Measurements from ENCODE around the gene RALGPS2.
"Not testable (repeated sequence)": the region's sequence is repeated elsewhere in the genome, so short reads cannot be mapped to it uniquely, and the experiment has no call there.

The RALGPS2 gene

GRCh38 chr1:178725466-178726086 lies 532 bp downstream of the RALGPS2 start:
- DNase-seq (ENCODE audit: low read depth), result no peak

GRCh38 chr1:178726087-178726517 lies 1.1 kb downstream of the RALGPS2 start:
- DNase-seq (ENCODE audit: low read depth), result no peak

DNA sequence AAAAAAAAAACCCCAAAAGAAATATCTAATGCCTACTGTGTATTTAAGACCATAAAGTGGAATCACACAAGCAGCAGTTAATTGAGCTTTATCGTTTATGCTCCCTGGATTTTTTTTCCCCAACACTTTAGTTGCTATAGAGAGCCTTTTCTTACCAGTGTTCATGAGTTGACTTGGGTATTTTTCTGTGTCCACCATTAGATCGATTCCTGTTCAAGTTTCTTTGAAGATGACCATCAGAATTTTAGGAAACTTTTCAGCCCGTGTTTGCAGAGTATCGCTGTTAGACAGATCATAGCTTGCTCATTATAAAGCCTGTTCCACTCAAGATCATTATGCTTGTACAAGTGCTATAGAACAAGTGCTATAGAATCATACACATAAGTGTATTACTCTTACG lies 1.5 kb downstream of the RALGPS2 start:
- no peak for DNase-seq (ENCODE audit: low read depth)

DNA sequence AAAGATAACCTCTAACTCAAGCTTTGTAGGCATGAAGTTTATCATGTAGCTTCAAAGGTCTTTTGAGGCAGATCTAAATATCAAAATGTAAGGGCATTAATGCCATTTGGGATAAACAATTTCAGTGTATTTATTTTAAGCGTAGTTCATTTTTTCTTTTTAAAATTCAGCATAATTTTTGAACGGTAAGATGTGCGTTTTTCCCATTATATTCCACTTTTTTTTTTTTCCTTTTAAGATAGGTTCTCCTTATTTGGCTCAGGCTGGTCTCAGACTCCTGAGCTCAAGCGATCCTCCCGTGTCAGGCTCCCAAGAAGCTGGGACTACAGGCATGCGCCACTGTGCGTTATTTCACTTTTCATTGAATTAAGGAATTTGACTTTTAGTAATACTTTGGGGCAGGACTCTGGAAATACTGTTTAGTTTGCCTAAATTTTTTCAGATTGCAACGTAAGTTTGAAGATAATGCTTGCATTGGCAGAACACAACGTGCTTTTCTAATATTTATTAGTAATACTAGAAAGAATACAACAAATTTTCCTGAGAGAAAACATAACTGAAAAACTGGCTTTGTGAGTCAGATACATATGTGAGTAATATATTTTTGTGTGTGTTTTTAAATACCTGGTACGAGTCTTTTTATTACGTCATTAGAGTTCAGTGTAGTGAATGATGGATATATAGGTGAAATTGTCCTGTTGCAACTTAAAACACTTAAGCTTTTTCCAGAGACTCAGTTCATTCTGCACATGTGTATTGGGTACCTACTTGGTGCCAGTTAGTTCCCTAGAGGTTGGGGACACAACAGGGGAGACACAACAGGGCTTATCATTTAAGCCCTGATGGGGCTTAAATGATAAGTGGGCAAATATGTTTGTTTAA lies 2.2 kb downstream of the RALGPS2 start:
- no peak for DNase-seq (ENCODE audit: low read depth)

- DNase-seq (ENCODE audit: low read depth), result no peak
Measured at GRCh38 chr1:178733972-178734371, 8.9 kb downstream of the RALGPS2 start.

DNA sequence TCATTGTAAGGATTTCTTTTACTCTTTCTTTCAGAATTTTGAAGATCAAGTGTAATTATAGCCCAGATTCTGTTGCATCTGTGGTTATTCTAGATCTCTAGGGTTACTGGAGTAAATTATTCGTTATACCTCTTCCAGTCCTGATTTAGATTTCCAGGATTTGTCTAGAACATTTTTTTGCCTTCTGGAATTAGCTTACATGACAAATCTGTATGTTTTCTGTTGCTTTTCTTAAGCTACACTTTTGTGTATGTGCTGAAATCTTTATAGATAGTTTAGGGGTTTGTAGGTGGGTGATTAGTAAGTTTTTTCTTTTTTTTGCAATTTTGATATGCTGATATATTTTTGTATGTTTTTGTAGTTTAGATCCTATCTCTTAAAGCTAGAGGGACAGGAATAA lies 13.7 kb downstream of the RALGPS2 start:
- DNase-seq (ENCODE audit: low read depth), result no peak

DNA sequence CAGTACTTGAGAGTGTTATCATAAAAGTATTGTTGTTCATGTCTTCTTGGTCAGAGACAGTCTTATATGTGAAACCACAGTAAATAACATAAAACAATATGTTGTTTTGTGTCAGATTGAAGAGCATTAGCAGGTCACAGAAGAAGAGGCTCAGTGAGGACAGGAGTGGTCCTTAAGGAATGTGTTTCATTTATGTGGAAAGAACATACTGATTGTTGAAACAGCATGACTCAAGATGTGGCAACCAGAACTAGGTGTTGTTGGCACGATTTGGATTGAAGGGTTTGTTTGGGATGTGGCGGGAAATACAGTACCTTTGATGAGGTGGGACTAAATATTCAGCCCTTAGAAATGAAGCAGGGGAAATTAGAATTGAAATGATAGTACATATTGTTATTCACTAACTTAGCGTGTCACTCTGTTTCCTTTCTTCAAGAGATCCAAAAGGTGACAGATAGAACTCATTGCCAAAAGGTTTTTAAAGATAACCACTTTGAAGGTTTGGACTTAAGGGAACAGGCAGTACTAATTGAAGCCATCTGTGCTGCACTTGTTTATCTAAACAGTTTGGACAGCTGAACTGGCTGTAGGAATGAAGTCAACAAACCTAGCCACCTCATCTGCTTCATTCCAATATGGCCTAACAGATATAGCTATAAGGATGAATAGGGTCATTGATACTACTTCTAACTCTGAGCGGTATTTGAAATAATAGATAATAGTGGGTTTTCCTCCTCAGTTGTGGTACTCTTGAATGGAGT lies 14.4 kb downstream of the RALGPS2 start:
- no peak for DNase-seq (ENCODE audit: low read depth)

DNA sequence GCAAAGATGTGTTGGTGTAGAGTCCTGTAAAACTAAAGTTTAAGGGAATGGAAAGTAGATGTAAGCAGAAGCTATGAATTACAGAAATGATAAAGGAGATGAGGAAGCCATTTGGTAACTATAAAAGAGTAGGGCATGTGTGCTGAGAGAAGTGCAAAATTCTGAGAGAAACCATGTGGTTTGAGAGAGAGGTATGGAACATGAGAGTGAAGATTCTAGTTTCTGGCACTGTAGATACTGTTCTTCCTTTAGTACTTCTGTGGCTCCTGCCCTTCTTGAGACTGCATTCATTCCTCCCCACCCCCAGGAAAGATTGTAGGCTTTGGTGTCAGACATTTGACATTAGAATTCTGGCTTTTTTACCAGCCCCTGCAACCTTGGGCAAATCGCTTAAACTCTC lies 15.4 kb downstream of the RALGPS2 start:
- no peak for DNase-seq (ENCODE audit: low read depth)

DNA sequence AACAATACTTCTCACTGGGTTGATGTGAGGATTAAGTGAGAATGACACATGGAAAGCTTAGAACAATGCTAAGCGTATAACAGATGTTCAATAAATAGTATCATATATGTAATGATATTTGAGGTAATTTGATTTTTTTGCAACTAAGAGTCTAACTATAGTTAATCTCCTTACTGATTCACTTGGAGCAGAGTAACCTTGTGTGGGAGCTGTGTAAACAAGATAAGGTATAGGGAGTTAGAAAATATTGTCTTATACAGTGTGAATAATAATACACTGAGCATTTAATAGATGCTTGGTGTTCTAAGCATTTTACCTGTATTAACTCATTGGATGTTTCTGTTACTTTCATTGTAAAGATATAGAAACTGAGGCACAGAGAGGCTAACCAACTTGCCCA lies 15.9 kb downstream of the RALGPS2 start:
- DNase-seq (ENCODE audit: low read depth), result no peak

DNA sequence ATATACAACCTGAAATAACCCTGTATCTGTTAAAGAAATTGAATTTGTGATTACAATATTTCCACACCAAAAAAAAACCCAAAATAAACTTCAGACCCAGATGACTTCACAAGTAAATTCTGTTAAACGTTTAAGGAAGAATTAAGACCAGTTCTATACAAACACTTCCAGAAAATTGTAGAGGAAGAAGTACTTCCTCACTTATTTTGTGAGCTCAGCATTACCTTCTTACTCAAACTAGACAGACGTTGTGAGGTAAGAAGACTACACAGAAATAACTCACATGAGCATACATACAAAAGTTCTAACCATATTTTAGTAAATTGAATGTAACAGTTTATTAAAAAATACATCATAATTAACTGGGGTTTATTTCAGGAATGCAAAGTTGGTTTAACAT lies 18.8 kb downstream of the RALGPS2 start:
- no peak for DNase-seq (ENCODE audit: low read depth)

GRCh38 chr1:178745260-178745659 lies 20.2 kb downstream of the RALGPS2 start:
- DNase-seq (ENCODE audit: low read depth), result no peak

GRCh38 chr1:178746345-178746744 lies 21.3 kb downstream of the RALGPS2 start:
- DNase-seq (ENCODE audit: low read depth), result no peak

DNA sequence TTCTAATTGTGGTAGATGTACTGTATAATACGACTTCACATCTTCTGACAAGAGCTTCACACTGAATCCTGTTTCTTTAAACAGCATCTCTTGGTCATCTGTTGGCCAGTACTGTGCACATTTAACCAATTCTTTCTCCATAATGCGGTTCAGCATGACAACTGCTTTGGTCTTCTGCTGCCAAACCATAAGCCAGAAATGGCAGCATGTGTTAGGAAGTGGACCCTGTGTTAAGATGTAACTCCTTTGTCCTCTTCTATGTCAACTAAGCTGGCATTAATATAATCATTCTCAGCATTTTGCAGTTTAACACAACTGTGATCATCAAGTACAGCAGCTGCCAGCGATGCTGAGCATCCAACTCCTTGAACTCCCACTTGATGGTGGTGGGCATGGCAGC lies 22.3 kb downstream of the RALGPS2 start:
- DNase-seq (ENCODE audit: low read depth), result not testable (repeated sequence)

- DNase-seq (ENCODE audit: low read depth), result no peak
Measured at GRCh38 chr1:178749581-178750166, 24.6 kb downstream of the RALGPS2 start.

DNA sequence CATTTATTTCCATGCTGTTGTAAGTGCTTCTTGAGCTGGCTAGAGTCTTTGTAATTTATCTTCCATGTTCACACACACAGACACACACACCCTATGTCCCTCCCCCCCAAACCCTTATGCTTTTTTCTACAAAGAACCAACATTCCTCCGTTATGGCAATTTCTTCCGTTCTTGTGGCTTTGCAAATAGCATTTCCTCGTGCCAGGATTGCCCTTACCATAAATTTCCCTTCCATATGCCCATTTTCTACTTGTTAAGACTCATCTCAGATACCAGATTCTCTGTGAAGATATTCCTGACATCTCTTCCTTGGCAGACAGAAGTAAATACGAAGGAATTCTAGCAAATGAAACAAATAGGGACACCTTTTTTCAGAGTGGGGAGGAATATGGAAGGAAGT lies 26.0 kb downstream of the RALGPS2 start:
- DNase-seq (ENCODE audit: low read depth), result no peak

- DNase-seq (ENCODE audit: low read depth), result no peak
Measured at GRCh38 chr1:178752891-178753290, 27.8 kb downstream of the RALGPS2 start.

- DNase-seq (ENCODE audit: low read depth), result not testable (repeated sequence)
Measured at GRCh38 chr1:178754655-178755256, 29.7 kb downstream of the RALGPS2 start.

GRCh38 chr1:178768423-178768822 lies 43.4 kb downstream of the RALGPS2 start:
- DNase-seq (ENCODE audit: low read depth), result no peak

GRCh38 chr1:178772952-178773351 lies 47.9 kb downstream of the RALGPS2 start:
- no peak for DNase-seq (ENCODE audit: low read depth)

DNA sequence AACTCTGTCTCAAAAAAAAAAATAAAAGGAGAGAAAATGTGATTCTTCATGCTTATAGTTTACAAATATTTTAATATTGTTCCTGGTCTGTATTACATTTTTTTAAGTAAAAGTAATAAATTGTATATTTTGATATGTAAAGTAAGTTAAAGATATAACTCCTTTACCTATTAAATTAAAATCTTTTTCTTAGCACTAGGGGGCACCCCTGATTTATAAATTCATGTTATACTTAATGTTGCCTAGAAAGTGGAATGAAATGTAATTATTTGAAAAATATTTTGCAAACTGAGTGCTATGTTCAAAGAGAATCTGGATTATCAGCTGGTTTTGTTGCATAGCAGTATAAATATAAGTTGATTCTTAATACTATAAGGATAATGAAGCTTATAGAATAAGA lies 49.2 kb downstream of the RALGPS2 start:
- DNase-seq (ENCODE audit: low read depth), result no peak

GRCh38 chr1:178776553-178776952 lies 51.5 kb downstream of the RALGPS2 start:
- DNase-seq (ENCODE audit: low read depth), result no peak

Data from stimulated activated CD8-positive, alpha-beta memory T cell treated with anti-CD3 and anti-CD28 coated beads, Interleukin-15, amount 100 ng/mL, for 1 hour (primary cell).